ENCODE results near the gene KDM5D.

DNA sequence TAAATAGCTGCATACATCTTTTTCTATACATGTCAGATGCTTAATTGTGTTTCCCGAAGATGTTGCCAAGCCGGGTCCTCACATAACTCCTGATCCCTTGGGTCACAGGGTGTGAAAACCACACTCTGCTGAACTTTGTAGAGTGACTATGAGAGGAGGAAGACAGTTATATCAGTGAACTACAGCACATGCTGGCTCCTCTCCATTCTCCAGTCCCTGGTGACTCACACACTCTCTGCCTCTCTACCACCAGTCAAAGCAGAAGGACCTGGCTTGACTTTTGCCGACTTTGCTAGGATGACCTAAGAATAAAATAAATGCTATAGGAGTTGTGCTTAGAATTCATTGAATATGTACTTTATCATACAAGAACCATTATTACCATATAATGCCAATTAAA is 23.8 kb upstream of the KDM5D start:
- TF ChIP-seq, protein P1, sequence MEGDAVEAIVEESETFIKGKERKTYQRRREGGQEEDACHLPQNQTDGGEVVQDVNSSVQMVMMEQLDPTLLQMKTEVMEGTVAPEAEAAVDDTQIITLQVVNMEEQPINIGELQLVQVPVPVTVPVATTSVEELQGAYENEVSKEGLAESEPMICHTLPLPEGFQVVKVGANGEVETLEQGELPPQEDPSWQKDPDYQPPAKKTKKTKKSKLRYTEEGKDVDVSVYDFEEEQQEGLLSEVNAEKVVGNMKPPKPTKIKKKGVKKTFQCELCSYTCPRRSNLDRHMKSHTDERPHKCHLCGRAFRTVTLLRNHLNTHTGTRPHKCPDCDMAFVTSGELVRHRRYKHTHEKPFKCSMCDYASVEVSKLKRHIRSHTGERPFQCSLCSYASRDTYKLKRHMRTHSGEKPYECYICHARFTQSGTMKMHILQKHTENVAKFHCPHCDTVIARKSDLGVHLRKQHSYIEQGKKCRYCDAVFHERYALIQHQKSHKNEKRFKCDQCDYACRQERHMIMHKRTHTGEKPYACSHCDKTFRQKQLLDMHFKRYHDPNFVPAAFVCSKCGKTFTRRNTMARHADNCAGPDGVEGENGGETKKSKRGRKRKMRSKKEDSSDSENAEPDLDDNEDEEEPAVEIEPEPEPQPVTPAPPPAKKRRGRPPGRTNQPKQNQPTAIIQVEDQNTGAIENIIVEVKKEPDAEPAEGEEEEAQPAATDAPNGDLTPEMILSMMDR (IDR thresholded peaks at IDR 0.05; ENCODE audit: insufficient read depth, low read length), result no peak
- TF ChIP-seq, protein P2, sequence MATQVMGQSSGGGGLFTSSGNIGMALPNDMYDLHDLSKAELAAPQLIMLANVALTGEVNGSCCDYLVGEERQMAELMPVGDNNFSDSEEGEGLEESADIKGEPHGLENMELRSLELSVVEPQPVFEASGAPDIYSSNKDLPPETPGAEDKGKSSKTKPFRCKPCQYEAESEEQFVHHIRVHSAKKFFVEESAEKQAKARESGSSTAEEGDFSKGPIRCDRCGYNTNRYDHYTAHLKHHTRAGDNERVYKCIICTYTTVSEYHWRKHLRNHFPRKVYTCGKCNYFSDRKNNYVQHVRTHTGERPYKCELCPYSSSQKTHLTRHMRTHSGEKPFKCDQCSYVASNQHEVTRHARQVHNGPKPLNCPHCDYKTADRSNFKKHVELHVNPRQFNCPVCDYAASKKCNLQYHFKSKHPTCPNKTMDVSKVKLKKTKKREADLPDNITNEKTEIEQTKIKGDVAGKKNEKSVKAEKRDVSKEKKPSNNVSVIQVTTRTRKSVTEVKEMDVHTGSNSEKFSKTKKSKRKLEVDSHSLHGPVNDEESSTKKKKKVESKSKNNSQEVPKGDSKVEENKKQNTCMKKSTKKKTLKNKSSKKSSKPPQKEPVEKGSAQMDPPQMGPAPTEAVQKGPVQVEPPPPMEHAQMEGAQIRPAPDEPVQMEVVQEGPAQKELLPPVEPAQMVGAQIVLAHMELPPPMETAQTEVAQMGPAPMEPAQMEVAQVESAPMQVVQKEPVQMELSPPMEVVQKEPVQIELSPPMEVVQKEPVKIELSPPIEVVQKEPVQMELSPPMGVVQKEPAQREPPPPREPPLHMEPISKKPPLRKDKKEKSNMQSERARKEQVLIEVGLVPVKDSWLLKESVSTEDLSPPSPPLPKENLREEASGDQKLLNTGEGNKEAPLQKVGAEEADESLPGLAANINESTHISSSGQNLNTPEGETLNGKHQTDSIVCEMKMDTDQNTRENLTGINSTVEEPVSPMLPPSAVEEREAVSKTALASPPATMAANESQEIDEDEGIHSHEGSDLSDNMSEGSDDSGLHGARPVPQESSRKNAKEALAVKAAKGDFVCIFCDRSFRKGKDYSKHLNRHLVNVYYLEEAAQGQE (IDR thresholded peaks at IDR 0.05; ENCODE audit: insufficient replicate concordance, low read depth), result no peak
- no peak for TF ChIP-seq GABPA (IDR thresholded peaks at IDR 0.05; ENCODE audit: low read depth)
- no peak for TF ChIP-seq POLR2AphosphoS5 (IDR thresholded peaks at IDR 0.05; ENCODE audit: low read depth)

All from HL-60 (cell line).